Neural progenitor cell (in vitro differentiated cells): ENCODE measurements around the gene EFCAB6.

ENCODE experiments used
- CTCF ChIP-seq: fragments of 200-600 bp; sonication (generic); IDR thresholded peaks from 2 replicates; pipeline ENCODE4 v1.5.1; 2017; ENCODE audit warnings: antibody characterized with exemption, mild to moderate bottlenecking
- EZH2phosphoT487 ChIP-seq: fragments of 200-600 bp; sonication (generic); IDR thresholded peaks from 2 replicates; pipeline ENCODE4 v1.6.1; 2017; ENCODE audit warnings: antibody characterized with exemption

GRCh38 chr22:43722444-43722843 lies 89.7 kb downstream of the EFCAB6 start:
- TF ChIP-seq CTCF: no peak
- TF ChIP-seq EZH2phosphoT487: no peak
